SK-N-SH treated with all-trans-retinoic acid at 6 μM for 48 hours (cell line): ENCODE data around the gene RAB8B.

Experiments
- ATAC-seq: fragments of 200-7000 bp; cut with Tn5 transposase; 3 replicates; pipeline ENCODE4 v1.9.1; 2020; ENCODE audit warnings: mild to moderate bottlenecking, moderate library complexity
- ARNTL ChIP-seq: fragments of 450-650 bp; formaldehyde crosslinking; IDR thresholded peaks from 2 replicates; pipeline ENCODE4 v1.5.0; 2020; ENCODE audit warnings: low read depth, mild to moderate bottlenecking, moderate library complexity, borderline replicate concordance
- BACH2 ChIP-seq: fragments of 250-450 bp; sonication (Bioruptor Pico); IDR thresholded peaks from 2 replicates; pipeline ENCODE4 v1.9.0; 2021; ENCODE audit warnings: mild to moderate bottlenecking, borderline replicate concordance
- CREB5 ChIP-seq: fragments of 250-450 bp; sonication (Bioruptor Pico); IDR thresholded peaks from 2 replicates; pipeline ENCODE4 v1.5.1; 2020; ENCODE audit warnings: low read depth, mild to moderate bottlenecking, moderate library complexity
- CSDC2 ChIP-seq: fragments of 250-450 bp; sonication (Bioruptor Pico); IDR thresholded peaks from 2 replicates; pipeline ENCODE4 v1.5.0; 2020; ENCODE audit warnings: mild to moderate bottlenecking, moderate library complexity
- CSRNP3 ChIP-seq: fragments of 250-450 bp; sonication (Bioruptor Pico); IDR thresholded peaks from 2 replicates; pipeline ENCODE4 v1.5.1; 2021; ENCODE audit warnings: mild to moderate bottlenecking, moderate library complexity
- ESRRG ChIP-seq: fragments of 250-450 bp; sonication (Bioruptor Pico); IDR thresholded peaks from 2 replicates; pipeline ENCODE4 v1.6.1; 2021; ENCODE audit warnings: mild to moderate bottlenecking
- ISL1 ChIP-seq: fragments of 250-450 bp; sonication (Bioruptor Pico); IDR thresholded peaks from 2 replicates; pipeline ENCODE4 v2.1.2; 2022; ENCODE audit warnings: mild to moderate bottlenecking, moderate library complexity
- OSR1 ChIP-seq: fragments of 250-450 bp; sonication (Bioruptor Pico); IDR thresholded peaks from 2 replicates; pipeline ENCODE4 v1.8.0; 2022; ENCODE audit warnings: moderate library complexity, mild to moderate bottlenecking, inconsistent platforms
- POU6F1 ChIP-seq: fragments of 250-450 bp; sonication (Bioruptor Pico); IDR thresholded peaks from 2 replicates; pipeline ENCODE4 v1.8.0; 2021; ENCODE audit warnings: low read depth, mild to moderate bottlenecking, moderate library complexity, borderline replicate concordance
- PPARA ChIP-seq: fragments of 250-450 bp; sonication (Bioruptor Pico); IDR thresholded peaks from 2 replicates; pipeline ENCODE4 v1.5.0; 2020; ENCODE audit warnings: mild to moderate bottlenecking, borderline replicate concordance
- RARB ChIP-seq: fragments of 250-450 bp; sonication (Bioruptor Pico); IDR thresholded peaks from 2 replicates; pipeline ENCODE4 v1.8.0; 2021; ENCODE audit warnings: mild to moderate bottlenecking, moderate library complexity
- SNAI2 ChIP-seq: fragments of 250-450 bp; sonication (Bioruptor Pico); IDR thresholded peaks from 2 replicates; pipeline ENCODE4 v1.5.0; 2020; ENCODE audit warnings: mild to moderate bottlenecking, moderate library complexity
- TCF4 ChIP-seq: fragments of 250-450 bp; sonication (Bioruptor Pico); IDR thresholded peaks from 2 replicates; pipeline ENCODE4 v1.8.0; 2021; ENCODE audit warnings: mild to moderate bottlenecking, moderate library complexity, borderline replicate concordance
- TOX ChIP-seq: fragments of 250-450 bp; sonication (Bioruptor Pico); IDR thresholded peaks from 2 replicates; pipeline ENCODE4 v1.8.0; 2021; ENCODE audit warnings: mild to moderate bottlenecking, moderate library complexity, borderline replicate concordance
- TSHZ2 ChIP-seq: fragments of 250-450 bp; sonication (Bioruptor Pico); IDR thresholded peaks from 2 replicates; pipeline ENCODE4 v1.5.0; 2020; ENCODE audit warnings: mild to moderate bottlenecking, moderate library complexity
- ZC3H10 ChIP-seq: fragments of 250-450 bp; sonication (Bioruptor Pico); IDR thresholded peaks from 2 replicates; pipeline ENCODE4 v1.5.1; 2021; ENCODE audit warnings: mild to moderate bottlenecking, moderate library complexity
- ZFP3 ChIP-seq: fragments of 250-450 bp; sonication (Bioruptor Pico); IDR thresholded peaks from 2 replicates; pipeline ENCODE4 v1.5.0; 2020; ENCODE audit warnings: mild to moderate bottlenecking, moderate library complexity
- ZFP30 ChIP-seq: fragments of 450-650 bp; formaldehyde crosslinking; IDR thresholded peaks from 2 replicates; pipeline ENCODE4 v1.5.0; 2022; ENCODE audit warnings: mild to moderate bottlenecking, moderate library complexity
- ZNF565 ChIP-seq: fragments of 450-650 bp; formaldehyde crosslinking; conservative IDR thresholded peaks from 2 replicates; pipeline ENCODE4 v1.5.0; 2020; ENCODE audit warnings: low read depth, mild to moderate bottlenecking, moderate library complexity
- ZNF70 ChIP-seq: fragments of 450-650 bp; formaldehyde crosslinking; IDR thresholded peaks from 2 replicates; pipeline ENCODE4 v1.5.0; 2020; ENCODE audit warnings: mild to moderate bottlenecking, moderate library complexity
- ZNF8 ChIP-seq: fragments of 450-650 bp; formaldehyde crosslinking; IDR thresholded peaks from 2 replicates; pipeline ENCODE4 v1.5.0; 2020; ENCODE audit warnings: mild to moderate bottlenecking, moderate library complexity

RAB8B gene

GRCh38 chr15:63188926-63189871, at the start of gene RAB8B:
TSS of gene RAB8B (plus strand) at chr15:63189606. CDS start at chr15:63189625, 19 bp downstream.
- TF ChIP-seq ESRRG (CRISPR knock-in tag), result no peak
- peak; percentile 98 for ATAC-seq

GRCh38 chr15:63140936-63141335, 48.5 kb upstream of the RAB8B start:
- TF ChIP-seq ZNF70 (no peak), ISL1 (CRISPR knock-in tag) (no peak), CREB5 (CRISPR knock-in tag) (no peak), TCF4 (CRISPR knock-in tag) (no peak), ESRRG (CRISPR knock-in tag) (no peak), ARNTL (CRISPR knock-in tag) (no peak), ZFP30 (no peak), ZC3H10 (CRISPR knock-in tag) (no peak), PPARA (CRISPR knock-in tag) (no peak), RARB (CRISPR knock-in tag) (no peak), TOX (CRISPR knock-in tag) (no peak), OSR1 (CRISPR knock-in tag) (no peak), TSHZ2 (CRISPR knock-in tag) (no peak), ZNF8 (CRISPR knock-in tag) (no peak), SNAI2 (CRISPR knock-in tag) (no peak), CSDC2 (CRISPR knock-in tag) (no peak), ZNF565 (CRISPR knock-in tag) (no peak), BACH2 (CRISPR knock-in tag) (no peak), ZFP3 (CRISPR knock-in tag) (no peak)
- TF ChIP-seq, all 23 proteins: peak for 0
- no peak for ATAC-seq

GRCh38 chr15:63145426-63145825, 44.0 kb upstream of the RAB8B start:
- ATAC-seq, result no peak
- no peak for TF ChIP-seq ISL1 (CRISPR knock-in tag)

GRCh38 chr15:63146684-63147083, 42.7 kb upstream of the RAB8B start:
- TF ChIP-seq TOX (CRISPR knock-in tag) (no peak), ZC3H10 (CRISPR knock-in tag) (no peak), ZNF70 (no peak), BACH2 (CRISPR knock-in tag) (no peak), SNAI2 (CRISPR knock-in tag) (no peak), PPARA (CRISPR knock-in tag) (no peak), OSR1 (CRISPR knock-in tag) (no peak), ZNF565 (CRISPR knock-in tag) (no peak), ZNF8 (CRISPR knock-in tag) (no peak), TCF4 (CRISPR knock-in tag) (no peak), RARB (CRISPR knock-in tag) (no peak)
- TF ChIP-seq, all 23 proteins: peak for 0
- ATAC-seq, result no peak; the same call in 2 of the 3 replicates

GRCh38 chr15:63151665-63152064, 37.7 kb upstream of the RAB8B start:
- no peak for TF ChIP-seq ZC3H10 (CRISPR knock-in tag)
- no peak for TF ChIP-seq ZFP30
- no peak for TF ChIP-seq CSRNP3
- no peak for TF ChIP-seq PPARA (CRISPR knock-in tag)
- no peak for TF ChIP-seq POU6F1 (CRISPR knock-in tag)
- TF ChIP-seq, all 23 proteins: peak for 0
- no peak for ATAC-seq
